NCI-H226 (cell line): ENCODE results near the gene DZIP1.

Experiments used
- DNase-seq: peaks from one replicate; pipeline ENCODE4 v3.0.0-alpha.2; 2015

DZIP1 gene

GRCh38 chr13:95541308-95541707 is 103.2 kb downstream of the DZIP1 start:
- DNase-seq = no peak

- DNase-seq = no peak
Observed at GRCh38 chr13:95540888-95541287, 103.6 kb downstream of the DZIP1 start.

- DNase-seq = no peak
Observed at GRCh38 chr13:95536632-95537241, 107.8 kb downstream of the DZIP1 start.

- peak; percentile 95 for DNase-seq
Observed at GRCh38 chr13:95535243-95535642, 109.3 kb downstream of the DZIP1 start.

- DNase-seq = no peak
Observed at GRCh38 chr13:95533545-95534160, 110.9 kb downstream of the DZIP1 start.

- peak; percentile 83 for DNase-seq
Observed at GRCh38 chr13:95530178-95530577, 114.3 kb downstream of the DZIP1 start.
